GM12878 (cell line): ENCODE results near the gene MAPKAP1. TPM values are rescaled to one million over a fixed set of nuclear protein-coding genes. Genes with fewer than 3 reads are reported as not detected.

Source experiments
- ATAC-seq: fragments of 200-7000 bp; cut with Tn5 transposase; 3 replicates; pipeline ENCODE4 v1.9.1; 2020; ENCODE audit warnings: mild to moderate bottlenecking, moderate library complexity
- BruUV-seq: library from RNA; stranded (reverse); fragments of 400-500 nt; replicated peaks from 2 replicates; lab custom pipeline; 2021; lab: Mats Ljungman, UMichigan
- CTCF ChIA-PET: fragments of 300-600 bp; sonication (Branson Sonifier 250); formaldehyde crosslinking; extraction: SDS; loops from one replicate; lab custom pipeline; 2021; ENCODE audit warnings: inconsistent platforms; lab: Yijun Ruan, JAX
- POLR2A ChIA-PET: fragments of 350-600 bp; formaldehyde crosslinking; extraction: SDS; loops from one replicate; lab custom pipeline; 2021; ENCODE audit warnings: inconsistent platforms; lab: Charles Lee
- RAD21 ChIA-PET: fragments of 300-600 bp; sonication (Branson Sonifier 250); formaldehyde crosslinking; loops from one replicate; lab custom pipeline; 2023; ENCODE audit warnings: antibody characterized with exemption; ENCODE audit not compliant: unreplicated experiment; lab: Charles Lee
- SMC1A ChIA-PET: fragments of 300-600 bp; sonication (Branson Sonifier 250); formaldehyde crosslinking; loops from one replicate; lab custom pipeline; 2023; ENCODE audit not compliant: unreplicated experiment, uncharacterized antibody; lab: Charles Lee
- DNase-seq: peaks from one replicate; pipeline ENCODE4 v3.0.0-alpha.2; 2011; ENCODE audit warnings: low read depth, low spot score
- FAIRE-seq: peaks from 3 replicates; lab custom pipeline; 2011; peaks lifted over from hg19 to GRCh38; lab: Jason Lieb, UNC
- H2AFZ ChIP-seq: 2 replicates; pipeline ENCODE4 v1.6.0; 2011; ENCODE audit warnings: low read depth, low read length, control low read depth; ENCODE audit not compliant: control insufficient read depth
- H3K27ac ChIP-seq: 2 replicates; pipeline ENCODE4 v1.5.1; 2011; ENCODE audit warnings: control low read depth; ENCODE audit not compliant: control insufficient read depth, insufficient read depth
- H3K27me3 ChIP-seq, 2 experiments: replicated peaks in 1 of 2; 2 replicates each; pipeline versions ENCODE4 v1.6.0 to v1.6.1; 2011; ENCODE audit warnings: low read length in 1 of 2; ENCODE audit not compliant: control insufficient read depth in 2 of 2, insufficient read depth in 2 of 2
- H3K36me3 ChIP-seq, 2 experiments: 2 replicates each; pipeline ENCODE4 v1.5.1; 2011; ENCODE audit warnings: low read length in 1 of 2; ENCODE audit not compliant: control insufficient read depth in 2 of 2, insufficient read depth in 2 of 2
- H3K4me1 ChIP-seq: 2 replicates; pipeline ENCODE4 v1.6.1; 2011; ENCODE audit warnings: mild to moderate bottlenecking, low read length, moderate library complexity, mixed read lengths; ENCODE audit not compliant: control insufficient read depth, insufficient read depth
- H3K4me2 ChIP-seq: 2 replicates; pipeline ENCODE4 v1.6.0; 2011; ENCODE audit warnings: control low read depth; ENCODE audit not compliant: control insufficient read depth, insufficient read depth
- H3K4me3 ChIP-seq: fragments of 200-600 bp; sonication (generic); 2 replicates; pipeline ENCODE4 v1.5.1; 2016
- H3K79me2 ChIP-seq: 2 replicates; pipeline ENCODE4 v1.6.0; 2011; ENCODE audit warnings: low read length; ENCODE audit not compliant: control insufficient read depth, insufficient read depth
- H3K9ac ChIP-seq: 2 replicates; pipeline ENCODE4 v1.8.0; 2011; ENCODE audit warnings: low read length, control low read depth, mixed read lengths; ENCODE audit not compliant: control insufficient read depth, insufficient read depth
- H3K9me3 ChIP-seq: replicated peaks from 3 replicates; pipeline ENCODE4 v1.5.1; 2011; ENCODE audit warnings: mild to moderate bottlenecking, low read length; ENCODE audit not compliant: control insufficient read depth, insufficient read depth
- H4K20me1 ChIP-seq: 2 replicates; pipeline ENCODE4 v1.6.0; 2011; ENCODE audit not compliant: control insufficient read depth, insufficient read depth
- EP300 ChIP-seq, 2 experiments: fragments of 150-350 bp in 1 of 2; IDR thresholded peaks; 2 replicates each; pipeline ENCODE4 v1.6.1; 2011 to 2012; ENCODE audit warnings: low read depth in 2 of 2, low read length in 2 of 2, borderline replicate concordance in 1 of 2, improper control_type of control experiment in 1 of 2, inconsistent platforms in 1 of 2; ENCODE audit not compliant: control insufficient read depth in 1 of 2
- MTA2 ChIP-seq: fragments of 450-650 bp; IDR thresholded peaks from 2 replicates; pipeline ENCODE4 v1.6.1; 2016; ENCODE audit warnings: low read depth, mild to moderate bottlenecking, moderate library complexity
- NR2C1 ChIP-seq: fragments of 450-650 bp; IDR thresholded peaks from 2 replicates; pipeline ENCODE4 v1.6.1; 2017; ENCODE audit warnings: antibody characterized with exemption, mild to moderate bottlenecking, moderate library complexity
- PAX5 ChIP-seq: IDR thresholded peaks from 2 replicates; pipeline ENCODE4 v1.6.1; 2011; ENCODE audit warnings: low read depth, low read length, borderline replicate concordance
- SPI1 ChIP-seq: IDR thresholded peaks from 2 replicates; pipeline ENCODE4 v1.6.1; 2011; ENCODE audit warnings: low read depth, mild to moderate bottlenecking, low read length, moderate library complexity, borderline replicate concordance; ENCODE audit not compliant: insufficient read depth
- TBL1XR1 ChIP-seq: IDR thresholded peaks from 2 replicates; pipeline ENCODE4 v1.6.1; 2012; ENCODE audit warnings: low read depth, low read length, improper control_type of control experiment
- TCF12 ChIP-seq: IDR thresholded peaks from 2 replicates; pipeline ENCODE4 v1.6.1; 2011; ENCODE audit warnings: low read depth, mild to moderate bottlenecking, low read length
- in situ Hi-C: fragments of 300-500 bp; cut with MboI; formaldehyde crosslinking; loops from 9 replicates; pipeline ENCODE4 v1.14.3; 2018; ENCODE audit warnings: mixed read lengths
- intact Hi-C: fragments of 100-400 bp; cut with micrococcal nuclease; formaldehyde crosslinking; loops from one replicate; pipeline ENCODE4 v1.14.2; 2022; ENCODE audit not compliant: unreplicated experiment
- polyA plus RNA-seq, 11 experiments: library from polyadenylated mRNA; depleted of rRNA in 4 of 11; unstranded in 6 of 11; stranded (reverse) in 5 of 11; fragments of >200 nt; fragmentation: Nextera tagmentation in 4 of 11; fragmentation: Illumina TruSeq in 1 of 11; extraction: Ambion mirVana in 4 of 11; extraction: Trizol in 1 of 11; gene quantifications; 1 replicate in 1 of 11; 2 replicates in 10 of 11; pipeline versions ENCODE4 v1.2.1 to v1.2.3, GENCODE V29; 2011 to 2016; ENCODE audit warnings: inconsistent platforms in 2 of 11, missing spikeins in 2 of 11, low read depth in 1 of 11
- total RNA-seq, 4 experiments: library from RNA; depleted of rRNA in 3 of 4; stranded (reverse); fragments of >200 nt in 3 of 4; fragmentation: Illumina TruSeq in 1 of 4; extraction: Trizol in 1 of 4; gene quantifications; 2 replicates each; pipeline versions ENCODE4 v1.2.1 to v1.2.3, GENCODE V29; 2013 to 2021
- TF ChIP-seq, protein P1 (sequence below): fragments of 450-650 bp; IDR thresholded peaks from 2 replicates; pipeline ENCODE4 v1.6.1; 2017; ENCODE audit warnings: antibody characterized with exemption, mild to moderate bottlenecking, moderate library complexity
- TF ChIP-seq, protein P2 (sequence below): IDR thresholded peaks from 2 replicates; pipeline ENCODE4 v1.6.1; 2012; ENCODE audit warnings: low read depth, low read length, improper control_type of control experiment
- TF ChIP-seq, protein P3 (sequence below): IDR thresholded peaks from 2 replicates; pipeline ENCODE4 v1.6.1; 2012; ENCODE audit warnings: improper control_type of control experiment, low read depth, low read length; ENCODE audit not compliant: insufficient replicate concordance
- TF ChIP-seq, protein P4 (sequence below): fragments of 450-650 bp; IDR thresholded peaks from 2 replicates; pipeline ENCODE4 v1.6.1; 2017; ENCODE audit warnings: mild to moderate bottlenecking, moderate library complexity

Gene MAPKAP1
- total and polyA plus RNA-seq, 10 of the 15 experiments (the other 5 are each of a cell fraction or from before 2014, with no cell fraction given), result 5.1 to 188 (median 105) TPM

DNA sequence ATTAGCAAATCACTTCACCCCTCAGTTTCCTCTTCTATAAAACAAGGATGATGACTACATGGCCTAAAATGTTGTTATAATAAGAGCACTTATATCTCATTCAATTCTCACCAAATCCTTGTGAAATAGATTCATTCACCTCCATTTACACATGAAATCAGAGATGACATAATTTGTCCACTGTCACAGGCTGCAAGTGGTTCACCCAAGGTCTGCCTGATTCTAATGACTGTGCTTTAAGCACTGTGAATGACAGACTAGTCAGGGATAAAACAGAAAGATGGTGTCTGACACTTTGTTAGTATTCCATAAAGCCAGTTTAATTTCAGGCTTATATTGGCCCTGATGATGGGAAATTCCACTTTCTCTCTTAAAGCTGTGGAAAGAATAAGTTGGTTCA, 209.5 kb downstream of the MAPKAP1 start:
- FAIRE-seq, result no peak
- Histone ChIP-seq H3K4me2 (no peak overlapping the region), H3K79me2 (no peaks in the 10 kb centered on the region), H3K4me3 (no peak overlapping the region), H3K27ac (no peak overlapping the region), H3K4me1 (peaks cover 25% of the 10 kb centered on the region), H3K9me3 (no peaks in the 10 kb centered on the region), H3K9ac (no peak overlapping the region), H2AFZ (no peak overlapping the region), H3K27me3 (no peaks in the 10 kb centered on the region), H3K36me3 (peaks cover 0 to 6% of the 10 kb centered on the region in 2 experiments; a peak in 1 of 4 replicates), H4K20me1 (peaks cover 6% of the 10 kb centered on the region; the same call in 1 of the 2 replicates)
- ChIA-PET POLR2A (interaction anchor here (0.5 kb wide), 1 partner anchor 29 kb away, joined by 3 read pairs; no protein-coding TSS in a partner anchor), RAD21 (interaction anchor here (0.6 to 1.5 kb wide), 2 partner anchors 10 to 16 kb away, joined by 3 read pairs; no protein-coding TSS in a partner anchor), SMC1A (interaction anchor here (1.1 to 2.9 kb wide), 5 partner anchors 12 to 61 kb away, joined by 3 to 12 read pairs (median 8); no protein-coding TSS in a partner anchor), CTCF (interaction anchor here (1.3 to 3.2 kb wide), 3 partner anchors 18 to 61 kb away, joined by 3 to 8 read pairs (median 3); no protein-coding TSS in a partner anchor)
- DNase-seq, result no peak
- no TSS peak for BruUV-seq
- in situ Hi-C loops, result no loop called here
- ATAC-seq, result no peak
- intact Hi-C loops, result no loop called here
- TF ChIP-seq TBL1XR1 (no peak), NR2C1 (no peak), MTA2 (no peak), EP300 (IDR thresholded peaks at IDR 0.05; ENCODE audit: borderline replicate concordance in 1 of 2, control insufficient read depth in 1 of 2, low read depth in 2 of 2, low read length in 2 of 2) (no peak), TCF12 (no peak), SPI1 (no peak), PAX5 (no peak)
- TF ChIP-seq, protein P1, sequence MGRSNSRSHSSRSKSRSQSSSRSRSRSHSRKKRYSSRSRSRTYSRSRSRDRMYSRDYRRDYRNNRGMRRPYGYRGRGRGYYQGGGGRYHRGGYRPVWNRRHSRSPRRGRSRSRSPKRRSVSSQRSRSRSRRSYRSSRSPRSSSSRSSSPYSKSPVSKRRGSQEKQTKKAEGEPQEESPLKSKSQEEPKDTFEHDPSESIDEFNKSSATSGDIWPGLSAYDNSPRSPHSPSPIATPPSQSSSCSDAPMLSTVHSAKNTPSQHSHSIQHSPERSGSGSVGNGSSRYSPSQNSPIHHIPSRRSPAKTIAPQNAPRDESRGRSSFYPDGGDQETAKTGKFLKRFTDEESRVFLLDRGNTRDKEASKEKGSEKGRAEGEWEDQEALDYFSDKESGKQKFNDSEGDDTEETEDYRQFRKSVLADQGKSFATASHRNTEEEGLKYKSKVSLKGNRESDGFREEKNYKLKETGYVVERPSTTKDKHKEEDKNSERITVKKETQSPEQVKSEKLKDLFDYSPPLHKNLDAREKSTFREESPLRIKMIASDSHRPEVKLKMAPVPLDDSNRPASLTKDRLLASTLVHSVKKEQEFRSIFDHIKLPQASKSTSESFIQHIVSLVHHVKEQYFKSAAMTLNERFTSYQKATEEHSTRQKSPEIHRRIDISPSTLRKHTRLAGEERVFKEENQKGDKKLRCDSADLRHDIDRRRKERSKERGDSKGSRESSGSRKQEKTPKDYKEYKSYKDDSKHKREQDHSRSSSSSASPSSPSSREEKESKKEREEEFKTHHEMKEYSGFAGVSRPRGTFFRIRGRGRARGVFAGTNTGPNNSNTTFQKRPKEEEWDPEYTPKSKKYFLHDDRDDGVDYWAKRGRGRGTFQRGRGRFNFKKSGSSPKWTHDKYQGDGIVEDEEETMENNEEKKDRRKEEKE, result no peak
- TF ChIP-seq, protein P2, sequence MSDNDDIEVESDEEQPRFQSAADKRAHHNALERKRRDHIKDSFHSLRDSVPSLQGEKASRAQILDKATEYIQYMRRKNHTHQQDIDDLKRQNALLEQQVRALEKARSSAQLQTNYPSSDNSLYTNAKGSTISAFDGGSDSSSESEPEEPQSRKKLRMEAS, result no peak
- TF ChIP-seq, protein P3, sequence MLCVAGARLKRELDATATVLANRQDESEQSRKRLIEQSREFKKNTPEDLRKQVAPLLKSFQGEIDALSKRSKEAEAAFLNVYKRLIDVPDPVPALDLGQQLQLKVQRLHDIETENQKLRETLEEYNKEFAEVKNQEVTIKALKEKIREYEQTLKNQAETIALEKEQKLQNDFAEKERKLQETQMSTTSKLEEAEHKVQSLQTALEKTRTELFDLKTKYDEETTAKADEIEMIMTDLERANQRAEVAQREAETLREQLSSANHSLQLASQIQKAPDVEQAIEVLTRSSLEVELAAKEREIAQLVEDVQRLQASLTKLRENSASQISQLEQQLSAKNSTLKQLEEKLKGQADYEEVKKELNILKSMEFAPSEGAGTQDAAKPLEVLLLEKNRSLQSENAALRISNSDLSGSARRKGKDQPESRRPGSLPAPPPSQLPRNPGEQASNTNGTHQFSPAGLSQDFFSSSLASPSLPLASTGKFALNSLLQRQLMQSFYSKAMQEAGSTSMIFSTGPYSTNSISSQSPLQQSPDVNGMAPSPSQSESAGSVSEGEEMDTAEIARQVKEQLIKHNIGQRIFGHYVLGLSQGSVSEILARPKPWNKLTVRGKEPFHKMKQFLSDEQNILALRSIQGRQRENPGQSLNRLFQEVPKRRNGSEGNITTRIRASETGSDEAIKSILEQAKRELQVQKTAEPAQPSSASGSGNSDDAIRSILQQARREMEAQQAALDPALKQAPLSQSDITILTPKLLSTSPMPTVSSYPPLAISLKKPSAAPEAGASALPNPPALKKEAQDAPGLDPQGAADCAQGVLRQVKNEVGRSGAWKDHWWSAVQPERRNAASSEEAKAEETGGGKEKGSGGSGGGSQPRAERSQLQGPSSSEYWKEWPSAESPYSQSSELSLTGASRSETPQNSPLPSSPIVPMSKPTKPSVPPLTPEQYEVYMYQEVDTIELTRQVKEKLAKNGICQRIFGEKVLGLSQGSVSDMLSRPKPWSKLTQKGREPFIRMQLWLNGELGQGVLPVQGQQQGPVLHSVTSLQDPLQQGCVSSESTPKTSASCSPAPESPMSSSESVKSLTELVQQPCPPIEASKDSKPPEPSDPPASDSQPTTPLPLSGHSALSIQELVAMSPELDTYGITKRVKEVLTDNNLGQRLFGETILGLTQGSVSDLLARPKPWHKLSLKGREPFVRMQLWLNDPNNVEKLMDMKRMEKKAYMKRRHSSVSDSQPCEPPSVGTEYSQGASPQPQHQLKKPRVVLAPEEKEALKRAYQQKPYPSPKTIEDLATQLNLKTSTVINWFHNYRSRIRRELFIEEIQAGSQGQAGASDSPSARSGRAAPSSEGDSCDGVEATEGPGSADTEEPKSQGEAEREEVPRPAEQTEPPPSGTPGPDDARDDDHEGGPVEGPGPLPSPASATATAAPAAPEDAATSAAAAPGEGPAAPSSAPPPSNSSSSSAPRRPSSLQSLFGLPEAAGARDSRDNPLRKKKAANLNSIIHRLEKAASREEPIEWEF, result no peak
- TF ChIP-seq, protein P4, sequence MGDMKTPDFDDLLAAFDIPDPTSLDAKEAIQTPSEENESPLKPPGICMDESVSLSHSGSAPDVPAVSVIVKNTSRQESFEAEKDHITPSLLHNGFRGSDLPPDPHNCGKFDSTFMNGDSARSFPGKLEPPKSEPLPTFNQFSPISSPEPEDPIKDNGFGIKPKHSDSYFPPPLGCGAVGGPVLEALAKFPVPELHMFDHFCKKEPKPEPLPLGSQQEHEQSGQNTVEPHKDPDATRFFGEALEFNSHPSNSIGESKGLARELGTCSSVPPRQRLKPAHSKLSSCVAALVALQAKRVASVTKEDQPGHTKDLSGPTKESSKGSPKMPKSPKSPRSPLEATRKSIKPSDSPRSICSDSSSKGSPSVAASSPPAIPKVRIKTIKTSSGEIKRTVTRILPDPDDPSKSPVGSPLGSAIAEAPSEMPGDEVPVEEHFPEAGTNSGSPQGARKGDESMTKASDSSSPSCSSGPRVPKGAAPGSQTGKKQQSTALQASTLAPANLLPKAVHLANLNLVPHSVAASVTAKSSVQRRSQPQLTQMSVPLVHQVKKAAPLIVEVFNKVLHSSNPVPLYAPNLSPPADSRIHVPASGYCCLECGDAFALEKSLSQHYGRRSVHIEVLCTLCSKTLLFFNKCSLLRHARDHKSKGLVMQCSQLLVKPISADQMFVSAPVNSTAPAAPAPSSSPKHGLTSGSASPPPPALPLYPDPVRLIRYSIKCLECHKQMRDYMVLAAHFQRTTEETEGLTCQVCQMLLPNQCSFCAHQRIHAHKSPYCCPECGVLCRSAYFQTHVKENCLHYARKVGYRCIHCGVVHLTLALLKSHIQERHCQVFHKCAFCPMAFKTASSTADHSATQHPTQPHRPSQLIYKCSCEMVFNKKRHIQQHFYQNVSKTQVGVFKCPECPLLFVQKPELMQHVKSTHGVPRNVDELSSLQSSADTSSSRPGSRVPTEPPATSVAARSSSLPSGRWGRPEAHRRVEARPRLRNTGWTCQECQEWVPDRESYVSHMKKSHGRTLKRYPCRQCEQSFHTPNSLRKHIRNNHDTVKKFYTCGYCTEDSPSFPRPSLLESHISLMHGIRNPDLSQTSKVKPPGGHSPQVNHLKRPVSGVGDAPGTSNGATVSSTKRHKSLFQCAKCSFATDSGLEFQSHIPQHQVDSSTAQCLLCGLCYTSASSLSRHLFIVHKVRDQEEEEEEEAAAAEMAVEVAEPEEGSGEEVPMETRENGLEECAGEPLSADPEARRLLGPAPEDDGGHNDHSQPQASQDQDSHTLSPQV, result no peak
